Heart right ventricle (tissue), 16 donors: Measurements from ENCODE around the gene PPP1R10. TPM values are rescaled to one million over a fixed set of nuclear protein-coding genes. Genes with fewer than 3 reads are reported as not detected.

Experiments
- ATAC-seq, 8 donors: fragments of 200-7000 bp; cut with Tn5 transposase; one replicate each; pipeline ENCODE4 v1.9.1; 2020; ENCODE audit warnings: mild to moderate bottlenecking in 8 of 8, moderate library complexity in 8 of 8, moderate number of reproducible peaks in 1 of 8
- DNase-seq, 2 donors: peaks; one replicate each; pipeline ENCODE4 v3.0.0-alpha.2; 2020
- H3K27ac ChIP-seq, 10 donors: fragments of 200-600 bp; sonication (generic) in 2 of 10; one replicate each; pipeline versions ENCODE4 v1.5.0 to v1.8.0; 2020 to 2022; ENCODE audit warnings: mild to moderate bottlenecking in 3 of 10
- H3K27me3 ChIP-seq, 7 donors: fragments of 200-600 bp; one replicate each; pipeline ENCODE4 v1.8.0; 2021 to 2022; ENCODE audit warnings: mild to moderate bottlenecking in 2 of 7
- H3K36me3 ChIP-seq, 9 donors: fragments of 200-600 bp; sonication (generic) in 1 of 9; one replicate each; pipeline versions ENCODE4 v1.5.0 to v1.8.0; 2020 to 2022; ENCODE audit warnings: mild to moderate bottlenecking in 2 of 9
- H3K4me1 ChIP-seq, 9 donors: fragments of 200-600 bp; sonication (generic) in 1 of 9; one replicate each; pipeline versions ENCODE4 v1.5.0 to v1.8.0; 2020 to 2022; ENCODE audit warnings: mild to moderate bottlenecking in 4 of 9
- H3K4me3 ChIP-seq, 10 donors: fragments of 200-600 bp; sonication (generic) in 2 of 10; one replicate each; pipeline versions ENCODE4 v1.5.0 to v1.8.0; 2020 to 2022; ENCODE audit warnings: mild to moderate bottlenecking in 7 of 10, moderate library complexity in 2 of 10
- H3K9me3 ChIP-seq, 11 donors: fragments of 200-600 bp in 10 of 11; sonication (generic) in 2 of 11; one replicate each; pipeline versions ENCODE4 v1.5.0 to v1.8.0; 2013 to 2022; ENCODE audit warnings: mild to moderate bottlenecking in 2 of 11, control low read depth in 1 of 11, moderate library complexity in 1 of 11
- CTCF ChIP-seq, 9 donors: fragments of 200-600 bp; sonication (generic) in 2 of 9; IDR thresholded peaks; one replicate each; pipeline versions ENCODE4 v1.5.0 to v1.8.0; 2021 to 2022; ENCODE audit warnings: antibody characterized with exemption in 9 of 9, mild to moderate bottlenecking in 5 of 9, moderate library complexity in 1 of 9
- WGBS, 2 donors: extraction: QIAGEN DNeasy Blood & Tissue Kit; methylation state at CpG; one replicate each; pipeline ENCODE4 v1.1.7; 2013; ENCODE audit warnings: inconsistent platforms in 1 of 2; 5-methylcytosine and 5-hydroxymethylcytosine counted together
- intact Hi-C, 10 donors: fragments of 100-400 bp; cut with DNase I; formaldehyde crosslinking; loops; one replicate each; pipeline versions ENCODE4 v1.11.1 to v1.14.2; 2022
- polyA plus RNA-seq, 2 donors: library from polyadenylated mRNA; stranded (reverse); fragments of 200-250 nt; gene quantifications; one replicate each; pipeline ENCODE4 v1.2.3, GENCODE V29; 2013
- total RNA-seq, 10 donors: library from RNA; stranded (reverse); fragmentation: NEBNext Ultra II Directional in 3 of 10; extraction: Animal tissue kit (Norgen Biotek cat#: 25700) in 3 of 10; gene quantifications; one replicate each; pipeline versions ENCODE4 v1.2.1 to v1.2.4, GENCODE V29; 2021 to 2023
- donor health status: Arrhythmogenic right ventricular cardiomyopathy.
- donor health status: ischemic (EF 13 %, LVEDD 7.1; RV severe dilation, severe dysfunction).
- donor health status: healthy with polysubstance abuse.
- donor health status: DM: no; HTN: yes; CAD: no.
- donor health status: DM: no; HTN: no; CAD: no.
- donor health status: ischemic (EF 25% LVEDD 6.9; RV normal size, moderate dysfunction).
- donor health status: ischemic (EF 25% LVEDD 5.7; RV mildly dilated, moderate dysfunction).
- donor health status: healthy.
- donor health status: DM: yes; HTN: yes; CAD: no.
- donor health status: Ischemic cardiomyopathy.
- donor health status: ischemic (EF 35%, LVEDD 5.7; RV mildly dilated, moderate dysfunction).
- donor health status: nonischemic (EF 11% LVEDD 7.7; RV severe dilation, severe dysfunction).
- donor health status: DM: yes; HTN: yes; CAD: no.
- donor health status: PGD.
- donor health status: ischemic (EF 29% LVEDD 5.4; RV normal size, mild dysfunction).
- donor health status: nonischemic (EF 23%, LVEDD 6.1; RV moderate dilation, normal function).

PPP1R10 gene
- total and polyA plus RNA-seq, 12 donors: 7.8 to 51.1 (median 30.1) TPM

DNA sequence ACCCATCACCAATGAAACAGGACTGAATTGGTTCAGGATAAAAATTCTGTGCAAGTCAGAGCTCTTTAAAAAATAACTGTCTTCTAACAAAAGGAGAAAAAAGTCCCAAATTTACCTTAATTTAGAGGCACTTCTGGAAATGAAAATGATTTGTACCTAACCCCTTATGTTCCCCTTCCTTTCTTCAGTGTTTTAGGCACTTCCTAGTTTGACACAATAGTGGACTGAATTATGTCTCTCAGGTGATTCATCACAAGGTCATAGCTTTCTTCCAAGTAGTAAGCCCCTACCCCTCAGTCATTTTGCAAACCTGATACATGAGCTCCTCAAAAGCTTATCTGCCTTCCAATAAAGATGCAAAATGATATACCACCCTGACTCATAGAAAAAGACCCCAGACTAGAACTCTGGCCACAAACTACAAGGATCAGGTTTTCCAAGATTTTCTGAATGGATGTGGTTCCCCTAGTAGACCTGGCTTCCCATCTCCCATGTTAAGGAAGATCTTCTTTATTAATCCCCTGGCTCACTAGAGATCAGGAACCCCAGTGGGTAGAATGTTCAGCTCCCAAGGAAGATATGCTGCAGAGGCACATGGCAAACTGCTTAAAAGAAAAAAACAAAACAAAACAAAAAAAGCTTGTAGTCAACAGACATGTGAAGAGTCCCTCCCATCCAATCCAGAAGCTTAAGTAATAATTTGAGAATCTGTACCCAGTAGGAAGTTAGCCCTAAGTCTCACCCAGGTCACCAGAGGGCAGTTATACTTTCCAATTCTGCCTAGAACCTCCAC lies 3.6 kb downstream of the PPP1R10 start:
- DNase-seq: no peak
- Histone ChIP-seq H3K36me3 (peaks cover 4 to 51% (median 20%) of the 10 kb centered on the region in 9 donors), H3K4me1 (peaks cover 7 to 63% (median 57%) of the 10 kb centered on the region in 9 donors), H3K27ac (peak overlapping the region in 8 of 10 donors; percentile 21 to 98 (median 93)), H3K9me3 (no peaks in the 10 kb centered on the region), H3K27me3 (no peaks in the 10 kb centered on the region), H3K4me3 (peak overlapping the region in 6 of 10 donors; percentile 71 to 94 (median 88))
- TF ChIP-seq CTCF (IDR thresholded peaks at IDR 0.05): no peak
- intact Hi-C loops: no loop called here
- no peak for ATAC-seq

DNA sequence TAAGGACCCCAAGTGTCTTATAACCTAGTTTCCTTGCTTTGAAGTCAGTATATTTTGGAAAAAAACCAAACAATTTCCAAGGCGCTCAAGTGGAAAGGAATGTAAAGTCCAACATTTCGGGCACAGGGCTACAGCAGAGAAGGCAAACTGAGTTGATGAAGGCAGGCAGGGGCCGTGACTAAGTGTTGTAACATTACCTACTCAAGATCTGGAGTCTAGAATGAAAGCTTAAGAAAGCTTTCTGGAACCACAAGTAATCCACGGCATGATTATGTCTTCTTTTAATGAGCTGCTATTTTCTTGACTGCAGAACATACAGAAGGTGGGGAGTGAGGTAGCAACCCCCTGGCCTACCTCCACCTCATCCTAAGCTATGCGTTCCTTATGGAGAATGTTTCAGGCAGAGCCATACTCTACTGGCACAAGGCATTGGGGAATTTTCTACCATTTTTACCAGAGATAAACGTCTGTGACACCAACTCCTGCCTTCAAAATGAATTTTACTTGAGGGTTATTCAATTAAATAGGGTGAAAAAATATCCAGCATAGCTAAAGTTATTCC lies 4.3 kb downstream of the PPP1R10 start:
- intact Hi-C loops: no loop called here
- peaks cover 6 to 59% (median 54%) of the 10 kb centered on the region in 9 donors for H3K4me1 ChIP-seq
- no peaks in the 10 kb centered on the region for H3K27me3 ChIP-seq
- H3K9me3 ChIP-seq: no peaks in the 10 kb centered on the region
- no peak for ATAC-seq
- H3K27ac ChIP-seq: peak overlapping the region in 6 of 10 donors; percentile 21 to 98 (median 72)
- no peak overlapping the region for H3K4me3 ChIP-seq
- DNase-seq: no peak
- peaks cover 5 to 58% (median 27%) of the 10 kb centered on the region in 9 donors for H3K36me3 ChIP-seq
- WGBS, 2 donors: 63 to 68% methylated on average over 6 of the region's 6 CpGs
- TF ChIP-seq CTCF (IDR thresholded peaks at IDR 0.05): no peak

GRCh38 chr6:30612213-30612612 lies 4.8 kb downstream of the PPP1R10 start:
- WGBS, 2 donors: 63 to 66% methylated on average over 1 of the region's 1 CpG
- no peak overlapping the region for H3K4me3 ChIP-seq
- peaks cover 6 to 60% (median 54%) of the 10 kb centered on the region in 9 donors for H3K4me1 ChIP-seq
- H3K27ac ChIP-seq: peak overlapping the region in 4 of 10 donors; percentile 21 to 98 (median 89)
- no peaks in the 10 kb centered on the region for H3K9me3 ChIP-seq
- TF ChIP-seq CTCF (IDR thresholded peaks at IDR 0.05): peak in 5 of 9 donors; percentile 25 to 47 (median 35)
- DNase-seq: no peak
- H3K27me3 ChIP-seq: no peaks in the 10 kb centered on the region
- peaks cover 6 to 63% (median 32%) of the 10 kb centered on the region in 9 donors for H3K36me3 ChIP-seq
- ATAC-seq: no peak
- intact Hi-C loops: no loop called here

GRCh38 chr6:30611856-30612194 lies 5.2 kb downstream of the PPP1R10 start:
- WGBS, 2 donors: 60 to 63% methylated on average over 2 of the region's 2 CpGs
- ATAC-seq (no peak), DNase-seq (no peak)
- peak overlapping the region in 1 of 10 donors; percentile 86 for H3K27ac ChIP-seq
- no peak for TF ChIP-seq CTCF (IDR thresholded peaks at IDR 0.05)
- intact Hi-C loops: no loop called here
- peaks cover 6 to 66% (median 35%) of the 10 kb centered on the region in 9 donors for H3K36me3 ChIP-seq
- H3K4me1 ChIP-seq: peaks cover 6 to 60% (median 54%) of the 10 kb centered on the region in 9 donors
- H3K27me3 ChIP-seq: no peaks in the 10 kb centered on the region
- no peaks in the 10 kb centered on the region for H3K9me3 ChIP-seq
- no peak overlapping the region for H3K4me3 ChIP-seq
